RCC 7860 (cell line): ENCODE measurements around the gene TSPYL4.
A peak's percentile ranks its signal among the peaks of the same experiment; 100 is the strongest.

Source experiments
- DNase-seq: peaks from one replicate; pipeline ENCODE4 v3.0.0-alpha.2; 2015; ENCODE audit warnings: low spot score
- FAIRE-seq: peaks from 2 replicates; lab custom pipeline; 2012; peaks lifted over from hg19 to GRCh38; lab: Jason Lieb, UNC

Gene TSPYL4

GRCh38 chr6:116271149-116271708, 17.4 kb upstream of the TSPYL4 start:
- DNase-seq (no peak), FAIRE-seq (no peak)

DNA sequence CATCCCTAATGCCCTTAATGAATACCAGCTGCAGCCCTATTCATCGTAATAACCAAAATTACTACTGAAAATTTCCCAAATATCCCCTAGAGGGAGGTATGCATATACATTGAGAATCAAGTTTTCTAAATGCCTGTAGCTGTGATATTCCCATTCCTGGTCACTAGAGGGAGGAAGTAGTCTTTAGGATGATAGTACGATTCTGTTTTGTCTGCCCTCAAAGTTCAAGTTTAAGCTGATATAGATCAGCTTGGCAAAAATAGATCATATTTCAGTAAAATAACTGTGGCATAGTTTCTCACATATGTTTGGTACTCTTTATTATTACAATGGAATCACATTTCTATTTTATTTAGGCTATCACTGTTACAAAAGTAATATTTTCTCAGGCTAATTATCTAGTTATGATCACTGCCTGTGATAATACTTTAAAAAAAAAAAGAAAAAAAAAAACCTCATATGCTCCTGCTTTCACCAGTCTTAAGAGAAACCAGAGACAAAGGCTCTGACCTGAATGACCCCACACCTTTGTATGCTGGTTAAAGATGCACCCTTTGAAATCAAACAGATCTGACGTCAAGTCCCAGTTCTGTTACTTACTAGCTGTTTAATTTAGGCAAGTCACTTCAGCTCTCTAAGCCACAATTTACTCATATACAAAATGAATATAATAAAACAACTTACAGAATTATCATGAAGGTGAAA, 14.9 kb upstream of the TSPYL4 start:
- DNase-seq (peak; percentile 71), FAIRE-seq (peak; percentile 85)

DNA sequence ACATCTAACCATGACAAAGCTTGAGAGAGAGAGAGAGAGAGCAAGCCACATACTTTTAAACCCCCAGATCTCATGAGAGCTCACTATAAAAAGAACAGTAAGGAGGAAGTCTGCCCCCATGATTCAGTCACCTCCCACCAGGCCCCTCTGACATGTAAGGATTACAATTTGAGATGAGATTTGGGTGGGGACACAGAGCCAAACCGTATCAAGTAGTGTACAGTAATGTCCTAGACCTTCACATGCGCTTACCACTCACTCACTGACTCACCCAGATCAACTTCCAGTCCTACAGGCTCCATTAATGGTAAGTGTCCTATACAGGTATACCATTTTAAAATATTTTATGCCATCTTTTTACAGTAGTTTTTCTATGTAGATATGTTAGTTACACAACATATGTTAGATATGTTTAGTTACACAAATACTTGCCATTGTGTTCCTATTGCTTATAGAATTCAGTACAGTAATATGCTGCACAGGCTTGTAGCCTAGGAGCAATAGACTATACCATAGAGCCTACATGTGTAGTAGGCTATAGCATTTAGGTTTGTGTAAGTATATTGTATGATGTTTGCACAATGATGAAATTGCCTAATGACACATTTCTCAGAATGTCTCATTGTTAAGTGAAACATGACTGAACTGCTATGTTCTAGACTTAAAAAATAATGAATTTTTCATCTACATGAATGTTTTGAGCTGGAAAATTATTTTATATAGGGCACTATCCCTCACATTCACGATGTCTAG, 14.1 kb upstream of the TSPYL4 start:
- DNase-seq (no peak), FAIRE-seq (no peak)

- FAIRE-seq (no peak), DNase-seq (no peak)
These were observed 12.9 kb upstream of the TSPYL4 start for GRCh38 chr6:116266803-116267202.

- DNase-seq (peak; percentile 77), FAIRE-seq (no peak)
These were observed 11.4 kb upstream of the TSPYL4 start for GRCh38 chr6:116265041-116265829.

DNA sequence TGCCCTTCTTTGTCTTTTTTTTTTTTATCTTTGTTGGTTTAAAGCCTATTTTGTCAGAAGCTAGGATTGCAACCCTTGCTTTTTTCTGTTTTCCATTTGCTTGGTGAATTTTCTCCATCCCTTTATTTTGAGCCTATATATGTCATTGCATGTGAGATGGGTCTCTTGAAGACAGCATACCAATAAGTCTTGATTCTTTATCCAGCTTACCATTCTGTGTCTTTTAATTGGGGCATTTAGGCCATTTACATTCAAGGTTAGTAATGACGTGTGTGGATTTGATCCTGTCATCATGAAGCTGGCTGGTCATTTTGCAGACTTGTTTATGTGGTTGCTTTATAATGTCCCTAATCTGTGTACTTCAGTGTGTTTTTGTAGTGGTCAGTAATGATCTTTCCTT, 9.5 kb upstream of the TSPYL4 start:
- FAIRE-seq (no peak), DNase-seq (no peak)

GRCh38 chr6:116258520-116258919, 4.6 kb upstream of the TSPYL4 start:
- DNase-seq (no peak), FAIRE-seq (no peak)

DNA sequence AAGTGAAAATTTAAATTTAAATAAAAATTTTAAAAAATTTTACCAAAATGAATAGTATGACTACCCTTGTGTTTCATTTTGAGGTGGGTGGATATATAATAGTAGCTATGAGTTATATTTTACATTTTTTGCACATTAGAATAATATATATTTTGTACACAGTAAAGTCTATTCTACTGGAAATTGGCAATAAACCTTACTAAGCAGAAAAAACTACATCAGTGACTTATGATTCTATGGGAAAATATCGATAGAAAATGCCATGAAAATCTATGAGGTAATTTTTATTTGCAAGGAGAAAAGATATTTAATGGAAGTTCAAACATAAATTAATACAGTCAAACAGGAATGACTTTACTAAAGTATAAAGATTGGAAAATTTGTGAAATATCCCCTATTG, 2.8 kb upstream of the TSPYL4 start:
- DNase-seq: no peak
- FAIRE-seq: no peak

DNA sequence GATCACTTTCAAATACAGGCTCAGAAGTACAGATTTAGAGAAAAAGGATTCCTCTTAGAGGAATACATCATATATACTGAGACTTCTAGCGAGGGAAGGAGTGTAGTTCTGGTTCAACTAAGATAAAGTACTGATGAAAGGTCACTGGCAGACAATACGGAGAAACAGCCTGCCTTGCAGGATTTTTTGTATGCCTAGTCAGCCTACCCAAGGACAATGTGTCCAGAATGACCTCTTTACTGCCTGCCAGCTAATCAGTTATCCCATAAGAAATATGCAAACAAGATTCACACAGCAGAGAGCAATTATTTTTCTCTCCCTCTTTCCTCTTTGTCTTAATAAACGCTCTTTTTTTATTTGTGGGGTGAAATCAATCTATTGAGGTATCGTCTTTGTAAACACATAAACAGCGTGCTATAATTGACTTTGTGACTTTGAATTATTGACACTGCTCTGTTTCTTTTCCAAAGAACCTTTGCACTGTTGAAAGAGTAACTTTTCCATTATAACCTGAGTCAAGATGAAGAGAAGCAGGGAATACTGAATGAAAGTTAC, 1.4 kb upstream of the TSPYL4 start:
- DNase-seq (no peak), FAIRE-seq (no peak)

GRCh38 chr6:116254297-116255056, 602 bp upstream of the TSPYL4 start:
- FAIRE-seq (no peak), DNase-seq (no peak)

DNA sequence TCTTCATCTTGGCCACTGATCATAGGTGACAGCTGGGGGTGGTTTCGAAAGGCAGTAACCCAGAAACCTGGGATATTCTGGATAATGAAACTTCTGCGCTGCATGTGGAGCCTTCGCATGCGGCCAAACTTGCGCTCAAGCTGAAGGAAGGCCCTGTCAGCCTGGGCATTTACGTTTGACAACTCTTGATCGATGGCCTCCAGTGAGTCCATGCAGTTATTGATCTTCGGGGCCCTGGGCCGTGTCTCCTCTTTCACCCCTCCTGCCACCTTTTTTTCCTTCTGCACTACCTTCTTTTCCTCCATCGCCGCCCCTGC, 729 bp downstream of the TSPYL4 start:
- DNase-seq (no peak), FAIRE-seq (no peak)

DNA sequence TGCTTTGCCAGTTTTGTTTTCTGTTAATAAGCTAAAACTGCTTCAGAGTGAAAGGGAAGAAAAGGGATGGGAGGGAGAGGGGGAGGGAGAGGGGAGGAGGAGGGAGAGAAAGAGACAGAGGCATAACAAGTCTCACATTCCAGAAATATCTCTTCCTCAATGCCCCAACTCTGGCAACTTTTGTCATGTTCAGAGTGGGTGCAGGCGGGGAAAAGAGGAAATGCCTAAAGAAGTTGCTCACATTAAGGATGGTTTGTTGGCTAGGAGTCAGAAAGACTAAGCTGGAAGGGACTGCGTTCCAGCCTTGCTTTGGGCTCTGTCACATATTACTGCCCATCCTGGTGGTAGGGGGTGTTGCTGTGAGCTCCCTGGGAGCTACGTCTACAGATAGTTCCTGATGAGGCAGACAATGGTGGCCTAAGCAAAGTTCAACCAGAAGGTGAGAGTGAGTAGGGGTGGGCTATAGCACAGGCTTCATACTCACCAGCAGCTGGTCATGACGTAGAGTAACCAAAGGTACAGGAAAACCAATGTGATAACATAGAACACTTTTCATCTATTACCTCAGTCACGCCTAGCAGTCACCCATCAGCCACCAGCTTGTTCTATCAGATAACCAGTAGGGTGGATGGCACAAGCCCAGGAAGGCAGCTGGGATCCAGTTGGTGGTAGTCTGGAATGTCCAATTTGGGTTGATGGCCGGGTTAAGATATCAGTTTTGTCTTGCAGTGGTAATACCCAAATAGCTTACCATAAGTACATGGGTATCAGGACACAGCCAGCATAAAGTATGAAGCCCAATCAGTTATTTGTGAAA, 2.1 kb downstream of the TSPYL4 start:
- DNase-seq (no peak), FAIRE-seq (no peak)

- DNase-seq (no peak), FAIRE-seq (no peak)
These were observed 5.3 kb downstream of the TSPYL4 start for GRCh38 chr6:116248577-116248976.

DNA sequence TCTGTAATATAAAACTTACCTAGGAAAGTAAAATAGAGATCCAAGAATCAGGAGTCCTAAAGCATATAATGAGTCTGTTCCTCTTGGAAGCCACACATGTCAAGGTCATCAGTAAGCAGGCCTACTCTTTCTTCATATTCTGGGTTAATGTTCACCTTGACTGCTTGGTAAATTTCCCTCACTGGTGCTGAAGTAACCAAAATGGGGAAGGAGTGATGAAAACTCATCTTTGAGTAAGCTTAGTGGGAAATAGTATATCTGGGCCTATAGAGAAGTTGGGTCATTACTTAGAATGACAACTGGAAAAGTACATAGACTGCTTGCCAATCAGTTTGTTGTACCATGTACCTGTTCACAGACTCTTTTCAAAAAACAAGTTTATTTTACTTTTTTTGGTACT, 6.6 kb downstream of the TSPYL4 start:
- FAIRE-seq (no peak), DNase-seq (no peak)

- FAIRE-seq (no peak), DNase-seq (no peak)
These were observed 7.8 kb downstream of the TSPYL4 start for GRCh38 chr6:116246089-116246488.

DNA sequence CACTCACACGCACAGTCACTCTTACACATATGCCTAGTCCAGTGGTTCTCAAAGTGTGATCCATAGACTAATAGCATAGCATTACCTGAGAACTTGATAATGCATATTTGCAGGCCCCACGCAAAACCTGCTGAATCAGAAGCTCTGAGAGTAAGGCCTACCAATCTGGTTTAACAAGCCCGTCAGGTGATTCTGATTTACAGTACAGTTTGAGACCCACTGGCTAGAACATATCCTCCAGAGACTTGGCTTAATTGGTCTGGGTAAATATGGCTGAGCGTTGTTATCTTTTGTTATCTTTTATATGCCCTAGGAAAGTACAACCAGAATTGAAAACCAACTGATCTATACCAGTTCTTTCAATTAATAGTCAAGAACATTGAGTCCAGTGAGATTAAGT, 9.6 kb downstream of the TSPYL4 start:
- no peak for FAIRE-seq
- no peak for DNase-seq

- DNase-seq (no peak), FAIRE-seq (no peak)
These were observed 14.0 kb downstream of the TSPYL4 start for GRCh38 chr6:116239856-116240255.

- FAIRE-seq (no peak), DNase-seq (no peak)
These were observed 14.6 kb downstream of the TSPYL4 start for GRCh38 chr6:116239256-116239655.

DNA sequence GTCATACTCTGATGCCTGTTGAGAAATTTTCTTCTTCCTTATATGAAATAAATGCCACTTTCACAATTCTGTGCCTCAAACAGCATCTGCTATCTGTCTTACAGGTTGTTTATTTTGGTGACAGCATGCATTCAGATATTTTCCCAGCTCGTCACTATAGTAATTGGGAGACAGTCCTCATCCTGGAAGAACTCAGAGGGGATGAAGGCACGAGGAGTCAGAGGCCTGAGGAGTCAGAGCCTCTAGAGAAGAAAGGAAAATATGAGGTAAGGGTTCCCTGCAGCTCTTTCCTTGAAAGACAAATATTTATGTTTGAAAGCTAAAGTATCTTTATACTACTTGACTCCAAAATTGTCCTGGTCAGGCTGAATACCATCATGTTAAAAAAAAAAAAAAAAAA, 15.8 kb downstream of the TSPYL4 start:
- DNase-seq (no peak), FAIRE-seq (no peak)

DNA sequence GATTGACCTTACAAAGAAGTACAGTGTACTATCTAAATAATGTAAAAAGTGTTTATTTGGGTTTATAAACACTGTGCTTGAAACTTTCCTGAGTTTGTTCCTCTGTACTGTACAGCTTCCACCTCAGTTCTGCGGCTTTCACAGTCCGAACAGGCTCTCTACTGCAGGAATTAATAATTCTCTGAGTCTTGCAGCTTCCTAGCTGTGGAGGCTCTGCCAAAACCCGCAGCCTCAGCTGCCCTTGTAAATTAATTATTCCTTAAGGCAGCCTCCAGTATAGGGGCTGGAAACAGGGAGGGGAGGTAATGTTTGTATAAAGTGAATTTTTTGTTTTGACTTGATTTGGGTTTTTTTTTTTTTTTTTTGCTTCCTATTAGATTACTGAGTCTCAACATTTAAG, 19.2 kb downstream of the TSPYL4 start:
- DNase-seq: no peak
- no peak for FAIRE-seq
